ENCODE data around the gene JAZF1. TPM values are rescaled to one million over a fixed set of nuclear protein-coding genes. Genes with fewer than 3 reads are reported as not detected.

Gene JAZF1
- total RNA-seq, 1 experiment from 2014 or later: 1.5 TPM

DNA sequence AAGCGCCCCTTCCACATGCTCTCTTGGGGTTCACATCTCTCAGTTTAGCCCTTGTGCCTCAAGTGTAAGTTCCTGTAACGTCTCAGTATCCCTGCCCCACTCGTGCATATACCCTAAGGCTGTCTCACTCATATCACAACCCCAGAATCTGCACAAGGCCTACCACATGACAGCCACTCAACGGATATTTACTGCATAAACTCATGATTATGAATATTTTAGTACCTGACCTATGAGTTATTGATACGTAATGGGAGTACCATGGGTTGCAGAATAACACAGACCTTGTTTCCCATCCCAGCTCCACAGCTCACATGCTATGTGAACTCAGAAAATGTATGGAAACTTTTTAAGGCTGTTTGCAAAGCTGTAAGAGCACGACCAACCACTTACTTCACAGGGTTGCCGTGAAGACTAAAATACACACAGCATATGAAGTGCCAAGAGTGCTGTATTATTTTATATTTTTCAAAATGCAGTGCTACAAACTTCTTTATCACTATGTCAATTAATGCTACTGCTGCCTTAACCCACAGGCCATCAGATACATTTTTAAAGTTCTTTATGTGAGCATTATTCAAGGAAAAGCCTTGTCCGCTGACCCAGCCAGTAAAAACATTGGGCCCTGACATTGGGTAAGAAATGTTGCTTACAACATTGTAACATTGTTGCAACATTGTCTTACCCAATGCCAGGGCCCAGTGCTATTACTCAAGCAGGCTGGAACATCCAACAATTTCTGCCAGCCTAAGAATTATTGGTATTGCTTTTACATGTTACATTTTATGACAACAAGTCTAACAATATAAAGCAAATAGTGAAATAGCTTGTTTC, 97.2 kb downstream of the JAZF1 start:
- H3K4me1 ChIP-seq (ENCODE audit: insufficient read depth, low read length, poor library complexity, severe bottlenecking): no peaks in the 10 kb centered on the region
- POLR2A ChIA-PET (ENCODE audit: low non-redundant PET): no interaction called here
- H3K4me3 ChIP-seq (ENCODE audit: low read depth, low read length, poor library complexity, severe bottlenecking): no peak overlapping the region
- intact Hi-C loops (cut with micrococcal nuclease; ENCODE audit: unreplicated experiment): no loop called here
- no peaks in the 10 kb centered on the region for H3K9me3 ChIP-seq (ENCODE audit: low read depth, low read length, poor library complexity, severe bottlenecking)
- no TSS peak for BruUV-seq (replicated peaks)
- no peak for DNase-seq (ENCODE audit: low spot score)
- no peaks in the 10 kb centered on the region for H3K36me3 ChIP-seq (ENCODE audit: insufficient read depth, low read length, poor library complexity, severe bottlenecking)
- TF ChIP-seq EZH2 (IDR thresholded peaks at IDR 0.05; ENCODE audit: borderline replicate concordance, low read depth, low read length, poor library complexity, severe bottlenecking): no peak
- TF ChIP-seq, protein P1, sequence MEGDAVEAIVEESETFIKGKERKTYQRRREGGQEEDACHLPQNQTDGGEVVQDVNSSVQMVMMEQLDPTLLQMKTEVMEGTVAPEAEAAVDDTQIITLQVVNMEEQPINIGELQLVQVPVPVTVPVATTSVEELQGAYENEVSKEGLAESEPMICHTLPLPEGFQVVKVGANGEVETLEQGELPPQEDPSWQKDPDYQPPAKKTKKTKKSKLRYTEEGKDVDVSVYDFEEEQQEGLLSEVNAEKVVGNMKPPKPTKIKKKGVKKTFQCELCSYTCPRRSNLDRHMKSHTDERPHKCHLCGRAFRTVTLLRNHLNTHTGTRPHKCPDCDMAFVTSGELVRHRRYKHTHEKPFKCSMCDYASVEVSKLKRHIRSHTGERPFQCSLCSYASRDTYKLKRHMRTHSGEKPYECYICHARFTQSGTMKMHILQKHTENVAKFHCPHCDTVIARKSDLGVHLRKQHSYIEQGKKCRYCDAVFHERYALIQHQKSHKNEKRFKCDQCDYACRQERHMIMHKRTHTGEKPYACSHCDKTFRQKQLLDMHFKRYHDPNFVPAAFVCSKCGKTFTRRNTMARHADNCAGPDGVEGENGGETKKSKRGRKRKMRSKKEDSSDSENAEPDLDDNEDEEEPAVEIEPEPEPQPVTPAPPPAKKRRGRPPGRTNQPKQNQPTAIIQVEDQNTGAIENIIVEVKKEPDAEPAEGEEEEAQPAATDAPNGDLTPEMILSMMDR (conservative IDR thresholded peaks at IDR 0.05; ENCODE audit: low read depth, low read length): no peak
- no peak overlapping the region for H3K27ac ChIP-seq (ENCODE audit: low read depth, low read length, poor library complexity, severe bottlenecking)
- H3K27me3 ChIP-seq (replicated peaks; ENCODE audit: insufficient read depth, low read depth, low read length, poor library complexity): peaks cover 18% of the 10 kb centered on the region
- CTCF ChIA-PET: no interaction called here

DNA sequence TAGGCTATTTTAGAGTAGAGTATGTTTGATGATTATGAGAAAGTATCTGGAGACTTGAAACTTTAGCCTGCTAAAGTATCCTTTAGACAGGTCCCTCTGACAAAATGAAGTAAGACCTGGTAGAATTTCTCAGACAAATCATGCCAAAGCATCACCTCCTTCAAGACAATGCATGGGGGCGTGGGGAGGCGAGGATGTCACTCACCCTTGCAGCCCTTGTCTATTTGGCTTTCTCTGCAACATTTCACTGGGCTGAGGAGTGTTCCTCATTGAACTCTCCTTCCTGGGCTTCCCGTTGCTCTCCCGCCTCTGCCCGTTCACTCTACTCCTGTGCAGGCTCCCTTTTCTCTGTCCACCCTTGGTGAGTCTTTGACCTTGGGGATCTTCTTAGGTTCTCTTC, 98.5 kb downstream of the JAZF1 start:
- Histone ChIP-seq H3K36me3 (ENCODE audit: insufficient read depth, low read length, poor library complexity, severe bottlenecking) (no peaks in the 10 kb centered on the region), H3K27me3 (replicated peaks; ENCODE audit: insufficient read depth, low read depth, low read length, poor library complexity) (peaks cover 10% of the 10 kb centered on the region), H3K4me1 (ENCODE audit: insufficient read depth, low read length, poor library complexity, severe bottlenecking) (no peaks in the 10 kb centered on the region), H3K4me3 (ENCODE audit: low read depth, low read length, poor library complexity, severe bottlenecking) (no peak overlapping the region), H3K9me3 (ENCODE audit: low read depth, low read length, poor library complexity, severe bottlenecking) (no peaks in the 10 kb centered on the region), H3K27ac (ENCODE audit: low read depth, low read length, poor library complexity, severe bottlenecking) (no peak overlapping the region)
- ChIA-PET POLR2A (ENCODE audit: low non-redundant PET) (interaction anchor here (0.5 kb wide), 1 partner anchor 10 kb away, joined by 4 read pairs; no protein-coding TSS in a partner anchor), CTCF (no interaction called here)
- intact Hi-C loops (cut with micrococcal nuclease; ENCODE audit: unreplicated experiment): no loop called here
- no TSS peak for BruUV-seq (replicated peaks)
- no peak for DNase-seq (ENCODE audit: low spot score)
- TF ChIP-seq EZH2 (IDR thresholded peaks at IDR 0.05; ENCODE audit: borderline replicate concordance, low read depth, low read length, poor library complexity, severe bottlenecking): no peak
- TF ChIP-seq, protein P1 (conservative IDR thresholded peaks at IDR 0.05; ENCODE audit: low read depth, low read length): no peak

DNA sequence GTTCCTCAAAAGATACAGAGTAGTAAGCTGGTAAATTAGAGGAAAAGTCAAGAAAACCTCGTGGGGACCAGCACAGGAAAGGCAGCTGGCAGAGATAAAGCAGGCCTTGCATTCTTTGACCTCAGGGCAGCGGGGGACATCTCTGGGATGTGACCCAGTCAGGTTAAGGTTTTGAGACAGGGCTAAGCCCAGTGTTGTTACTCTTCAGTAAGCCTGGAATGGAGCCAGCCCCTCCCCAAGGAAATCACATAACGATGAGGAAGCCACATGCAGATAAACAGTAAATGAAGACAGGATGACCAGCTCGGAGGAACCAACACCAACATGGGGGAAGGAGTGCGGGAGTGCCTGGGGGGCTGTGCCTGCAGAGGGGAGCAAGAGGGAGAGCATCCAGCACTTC, 99.6 kb downstream of the JAZF1 start:
- no peaks in the 10 kb centered on the region for H3K4me1 ChIP-seq (ENCODE audit: insufficient read depth, low read length, poor library complexity, severe bottlenecking)
- ChIA-PET CTCF (interaction anchor here (1.1 kb wide), 1 partner anchor 19 kb away, joined by 4 read pairs; no protein-coding TSS in a partner anchor), POLR2A (ENCODE audit: low non-redundant PET) (no interaction called here)
- no peaks in the 10 kb centered on the region for H3K9me3 ChIP-seq (ENCODE audit: low read depth, low read length, poor library complexity, severe bottlenecking)
- H3K36me3 ChIP-seq (ENCODE audit: insufficient read depth, low read length, poor library complexity, severe bottlenecking): no peaks in the 10 kb centered on the region
- no TSS peak for BruUV-seq (replicated peaks)
- H3K27me3 ChIP-seq (replicated peaks; ENCODE audit: insufficient read depth, low read depth, low read length, poor library complexity): peaks cover 6% of the 10 kb centered on the region
- no peak for TF ChIP-seq EZH2 (IDR thresholded peaks at IDR 0.05; ENCODE audit: borderline replicate concordance, low read depth, low read length, poor library complexity, severe bottlenecking)
- TF ChIP-seq, protein P1 (conservative IDR thresholded peaks at IDR 0.05; ENCODE audit: low read depth, low read length): no peak
- intact Hi-C loops (cut with micrococcal nuclease; ENCODE audit: unreplicated experiment): no loop called here
- H3K27ac ChIP-seq (ENCODE audit: low read depth, low read length, poor library complexity, severe bottlenecking): no peak overlapping the region
- no peak overlapping the region for H3K4me3 ChIP-seq (ENCODE audit: low read depth, low read length, poor library complexity, severe bottlenecking)
- DNase-seq (ENCODE audit: low spot score): no peak
